HUDEP-2 (cell line): ENCODE data around the gene SLIT3.

Experiments
- DNase-seq, 76 experiments: peaks; one replicate each; lab custom pipeline; 2025; ENCODE audit not compliant: unreplicated experiment in 76 of 76; lab: John Stamatoyannopoulos, UW

SLIT3 gene

GRCh38 chr5:169050636-169051035 is 250.3 kb downstream of the SLIT3 start:
- DNase-seq = no peak

- no peak for DNase-seq
These were observed 250.8 kb downstream of the SLIT3 start for GRCh38 chr5:169050146-169050571.

GRCh38 chr5:169049712-169050111 is 251.2 kb downstream of the SLIT3 start:
- DNase-seq = no peak

DNA sequence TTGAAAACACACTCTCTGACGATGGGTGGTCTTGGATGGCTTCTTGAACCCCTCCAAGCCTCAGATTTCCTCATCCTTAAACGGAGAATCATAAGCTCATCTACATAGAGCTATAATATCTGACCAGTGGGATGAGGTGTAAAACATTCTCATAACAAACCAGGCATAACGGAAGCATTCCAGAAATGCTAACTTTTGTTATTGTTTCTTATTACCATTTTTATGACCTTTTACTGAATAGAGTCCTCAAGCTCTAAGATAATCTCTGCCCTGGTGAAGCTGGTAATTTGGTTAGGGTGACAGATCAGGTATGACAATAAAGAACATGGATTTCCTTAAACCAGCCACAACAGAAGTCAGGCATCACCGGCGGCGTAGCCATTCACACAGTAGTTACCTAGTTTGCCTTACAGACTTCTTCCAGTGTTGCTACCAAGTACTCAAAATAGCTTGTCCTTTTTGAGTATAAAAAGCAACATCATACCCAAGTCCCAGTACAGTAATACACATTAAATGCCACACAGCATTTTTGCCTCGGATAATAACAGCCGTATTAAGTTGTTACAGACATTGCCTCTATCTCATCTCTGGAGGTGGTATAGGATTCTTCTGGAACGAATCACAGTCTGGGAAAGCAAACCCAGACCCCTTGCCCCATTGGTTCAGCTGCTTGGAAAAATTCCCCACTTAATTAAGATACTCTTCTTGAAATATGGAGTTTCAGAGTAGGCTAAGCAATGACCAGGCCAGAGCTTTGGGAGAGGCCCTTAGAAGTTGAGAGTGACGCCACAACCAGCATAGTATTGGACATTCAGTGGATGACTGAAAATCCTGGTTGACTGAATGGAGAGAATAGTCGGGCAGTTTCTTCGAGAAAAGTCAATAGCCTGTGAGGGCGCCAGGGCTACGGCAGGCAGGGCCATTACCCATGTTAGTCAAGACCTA is 252.5 kb downstream of the SLIT3 start:
- DNase-seq = no peak

DNA sequence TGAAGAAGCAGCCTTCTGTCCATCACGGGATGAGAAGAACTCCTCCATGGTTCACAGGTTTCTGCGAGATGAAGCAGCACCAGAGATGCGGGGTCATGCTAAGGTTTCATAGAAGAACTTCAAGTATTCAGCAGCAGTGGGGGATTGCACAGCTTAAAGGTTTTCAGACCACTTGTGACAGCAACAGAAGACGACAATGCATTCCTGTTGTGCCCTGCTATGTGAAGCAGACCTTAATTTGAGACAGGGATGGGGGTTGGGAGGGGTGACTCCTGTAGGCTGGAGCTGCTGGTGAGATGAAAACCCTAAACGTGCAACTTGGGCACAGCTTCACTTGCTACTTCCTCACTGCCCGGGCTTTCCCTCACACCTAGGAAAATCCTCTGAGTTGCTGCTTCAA is 256.0 kb downstream of the SLIT3 start:
- DNase-seq = peak in 1 of 76 experiments; percentile 1

- no peak for DNase-seq
These were observed 259.8 kb downstream of the SLIT3 start for GRCh38 chr5:169041180-169041579.

- DNase-seq = no peak
These were observed 261.3 kb downstream of the SLIT3 start for GRCh38 chr5:169039592-169039991.

- DNase-seq = no peak
These were observed 263.5 kb downstream of the SLIT3 start for GRCh38 chr5:169037466-169037865.

DNA sequence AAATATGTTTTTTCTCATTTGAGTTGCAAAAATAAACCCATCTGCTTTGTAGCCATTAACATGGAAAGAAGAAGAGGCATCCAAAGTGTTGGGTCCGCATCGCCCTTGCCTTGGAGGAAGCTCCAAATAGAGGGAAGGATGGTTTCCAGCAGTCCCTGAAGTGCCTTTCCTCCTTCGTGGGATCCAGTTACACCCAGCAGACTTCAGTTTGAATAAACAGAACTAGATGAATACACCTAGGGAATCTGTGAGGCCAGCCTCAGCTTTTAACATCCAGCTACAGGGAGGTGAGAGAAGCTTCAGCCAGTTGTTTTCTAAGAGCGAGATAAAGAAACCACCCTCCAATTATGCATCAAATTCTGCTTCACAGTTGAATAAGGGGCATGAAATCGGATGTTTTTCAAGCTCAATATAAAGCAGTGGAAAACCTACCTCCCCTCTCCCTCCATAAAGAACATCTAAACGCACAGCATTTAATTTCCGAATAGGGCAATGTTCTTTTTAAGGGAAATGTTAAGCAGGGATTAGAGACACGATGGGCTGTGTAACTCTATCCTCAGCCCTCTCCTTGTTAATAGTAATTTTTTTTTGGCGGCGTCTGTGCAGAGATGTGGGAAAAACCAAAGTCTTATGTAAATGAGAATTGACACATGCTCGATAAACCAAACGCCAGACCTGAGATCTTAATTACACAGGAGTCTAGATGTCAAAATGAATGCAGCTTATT is 264.7 kb downstream of the SLIT3 start:
- no peak for DNase-seq

DNA sequence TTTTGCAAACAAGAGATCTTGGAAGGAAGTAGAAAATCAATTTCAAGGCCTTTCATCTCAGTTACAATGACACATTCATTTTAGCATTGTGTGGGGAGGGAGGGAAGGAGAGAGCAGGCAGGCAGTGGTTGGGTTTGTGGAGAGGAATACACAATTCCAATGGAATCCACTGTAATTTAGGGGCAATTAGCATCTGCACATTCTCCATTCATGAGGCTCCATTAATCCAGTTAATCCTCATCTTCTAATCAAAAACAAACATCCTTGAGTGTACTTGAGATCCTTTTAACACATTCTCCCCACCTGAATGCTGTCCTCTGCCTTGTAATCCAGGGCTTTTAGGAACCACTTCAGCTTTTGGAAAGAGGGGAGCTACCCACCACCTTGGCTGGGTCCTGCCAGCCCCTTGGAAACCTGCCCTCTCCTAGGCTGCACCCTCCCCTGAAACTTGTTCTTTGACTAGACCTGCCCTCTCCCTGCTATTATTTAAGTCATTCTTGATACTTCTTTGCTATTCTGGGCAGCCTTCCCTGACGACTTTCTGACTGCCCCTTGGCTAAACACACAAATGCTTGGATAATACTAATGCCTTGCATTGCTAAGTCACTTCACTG is 271.2 kb downstream of the SLIT3 start:
- no peak for DNase-seq

- no peak for DNase-seq
These were observed 271.9 kb downstream of the SLIT3 start for GRCh38 chr5:169029037-169029436.

DNA sequence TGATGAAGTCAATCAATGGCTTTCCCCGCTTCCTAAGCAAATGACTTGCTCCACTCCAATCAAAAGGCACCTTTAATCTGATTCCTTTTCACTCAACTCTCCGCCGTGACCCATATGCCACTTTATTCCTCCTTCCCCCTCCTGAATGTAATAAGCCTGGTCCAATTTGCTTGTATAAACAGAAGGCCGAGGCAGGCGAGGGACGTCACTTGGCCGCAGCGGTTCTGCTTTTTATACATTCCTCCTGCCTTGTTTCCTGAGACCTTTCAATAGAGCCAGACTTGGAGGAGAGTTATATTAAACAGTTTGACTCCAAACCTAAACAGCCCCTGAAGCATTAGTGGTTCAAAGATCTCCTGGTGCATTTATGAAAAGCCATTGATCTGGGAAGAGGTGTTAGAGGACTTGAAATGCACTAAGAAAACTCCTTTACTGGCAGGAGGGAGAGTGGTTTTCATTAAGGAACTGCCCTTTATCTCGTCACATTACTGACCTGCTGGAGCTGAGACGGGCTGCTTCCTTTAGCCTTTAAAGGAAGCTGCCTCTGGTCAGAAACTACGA is 273.4 kb downstream of the SLIT3 start:
- no peak for DNase-seq

DNA sequence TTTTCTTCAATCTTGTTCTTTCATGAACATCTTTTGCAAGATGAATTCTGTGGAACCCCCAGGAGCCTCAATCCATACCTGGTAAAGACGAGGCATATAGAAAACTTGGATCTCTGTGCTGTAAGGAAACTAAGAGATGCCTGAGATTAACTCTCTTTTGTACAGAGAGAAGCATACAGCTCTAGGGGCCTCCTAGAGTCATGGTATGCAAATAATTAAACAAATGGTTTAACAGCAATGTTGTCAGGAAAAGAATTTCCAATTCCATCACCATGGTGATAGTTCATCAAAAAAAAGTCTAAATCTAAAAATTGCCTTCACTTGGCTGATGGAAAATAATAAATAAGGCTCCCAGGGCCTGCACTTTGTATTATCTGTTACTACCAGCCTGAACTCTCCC is 275.4 kb downstream of the SLIT3 start:
- DNase-seq = no peak

DNA sequence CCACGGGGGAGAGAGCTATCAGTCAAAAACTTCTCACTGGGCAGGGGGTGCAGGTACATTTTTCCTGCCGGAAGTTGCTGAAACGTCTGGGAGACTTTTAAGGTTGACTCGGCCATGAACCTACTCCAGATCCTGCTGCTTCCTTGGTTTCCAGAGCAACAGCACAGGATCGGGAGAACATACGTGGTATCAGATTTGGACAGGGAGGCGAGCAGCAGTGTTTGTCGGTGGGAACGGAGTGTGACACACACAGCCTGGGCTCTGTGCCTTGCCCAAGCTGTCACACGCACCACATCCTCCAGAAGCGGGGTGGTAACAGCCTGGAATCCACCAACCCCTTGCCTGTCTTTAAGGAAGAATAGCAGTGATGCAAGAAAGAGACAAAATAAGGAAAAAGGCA is 276.5 kb downstream of the SLIT3 start:
- DNase-seq = no peak

DNA sequence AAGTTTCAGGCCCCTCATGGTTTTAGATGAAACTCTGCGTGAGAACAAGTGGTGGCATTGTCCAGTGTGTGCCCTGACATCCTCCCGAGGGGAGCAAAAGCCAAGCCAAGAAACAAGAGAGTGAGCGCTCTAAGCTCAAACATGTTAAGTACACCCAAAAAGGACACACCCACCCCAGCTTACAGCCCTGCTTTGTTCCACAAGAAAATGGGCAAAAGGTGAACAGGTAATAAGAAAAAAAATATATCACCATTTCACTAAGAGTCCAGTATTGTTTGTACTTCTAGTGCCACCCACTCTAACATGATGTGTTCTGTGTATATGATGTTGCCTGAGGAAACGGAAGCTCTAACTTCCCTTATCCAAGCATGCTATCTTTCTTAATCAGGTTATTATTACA is 278.2 kb downstream of the SLIT3 start:
- no peak for DNase-seq

DNA sequence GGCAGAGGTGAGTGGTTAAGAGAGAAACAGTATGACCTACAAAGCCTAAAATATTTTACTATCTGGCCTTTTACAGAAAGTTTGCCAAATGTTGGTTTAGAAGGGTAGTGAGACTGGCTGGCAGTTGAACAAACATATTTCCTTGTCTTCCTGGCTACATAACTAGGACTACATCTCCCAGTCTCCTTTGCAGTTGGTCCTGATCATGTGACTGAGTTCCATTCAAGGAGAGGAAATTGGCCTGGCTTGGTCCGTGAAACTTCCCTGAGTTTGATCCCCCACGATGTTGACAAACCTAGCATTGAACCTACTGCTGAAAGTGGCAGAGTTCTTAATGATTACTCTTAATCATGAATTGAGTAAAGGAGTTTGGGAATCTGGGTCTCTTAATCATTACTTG is 280.8 kb downstream of the SLIT3 start:
- no peak for DNase-seq

DNA sequence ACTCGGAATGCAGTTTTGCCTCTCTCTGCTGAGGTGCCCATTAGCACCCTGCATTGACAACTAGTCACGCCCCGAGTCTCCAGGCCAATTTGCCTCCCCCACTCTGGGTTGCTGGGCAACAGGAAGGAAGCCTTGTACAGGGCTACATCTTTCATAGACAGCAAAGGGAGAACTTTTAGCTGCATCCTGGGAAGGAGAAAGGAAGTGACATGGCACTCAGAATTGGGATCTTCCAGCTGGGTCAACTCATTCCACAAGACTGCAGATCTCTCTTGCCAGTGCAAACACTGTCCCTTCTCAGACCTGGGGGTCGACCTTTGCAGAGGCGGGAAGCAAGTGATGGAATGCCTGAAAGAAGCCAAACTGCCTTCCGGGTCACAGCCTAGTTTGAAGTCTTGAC is 282.0 kb downstream of the SLIT3 start:
- DNase-seq = no peak

DNA sequence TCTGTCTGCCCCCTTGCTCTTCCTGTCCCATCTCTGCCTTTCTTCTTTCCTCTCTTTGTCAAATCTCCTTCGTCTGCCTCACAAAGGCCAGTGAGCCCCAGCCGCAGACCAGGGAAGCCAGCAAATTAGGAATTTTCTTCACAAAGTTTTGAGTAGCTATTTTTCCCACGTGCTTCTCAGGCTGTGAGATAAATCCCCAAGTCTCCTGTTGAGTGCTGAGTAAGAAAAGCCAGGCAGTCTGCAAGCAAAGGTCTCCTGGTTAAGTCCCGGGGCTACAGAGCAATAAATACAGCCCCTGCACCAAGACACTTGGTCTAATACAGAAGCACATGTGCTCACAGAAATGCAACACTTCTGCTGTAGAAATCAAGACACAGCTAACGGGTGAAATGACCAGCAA is 284.9 kb downstream of the SLIT3 start:
- no peak for DNase-seq

DNA sequence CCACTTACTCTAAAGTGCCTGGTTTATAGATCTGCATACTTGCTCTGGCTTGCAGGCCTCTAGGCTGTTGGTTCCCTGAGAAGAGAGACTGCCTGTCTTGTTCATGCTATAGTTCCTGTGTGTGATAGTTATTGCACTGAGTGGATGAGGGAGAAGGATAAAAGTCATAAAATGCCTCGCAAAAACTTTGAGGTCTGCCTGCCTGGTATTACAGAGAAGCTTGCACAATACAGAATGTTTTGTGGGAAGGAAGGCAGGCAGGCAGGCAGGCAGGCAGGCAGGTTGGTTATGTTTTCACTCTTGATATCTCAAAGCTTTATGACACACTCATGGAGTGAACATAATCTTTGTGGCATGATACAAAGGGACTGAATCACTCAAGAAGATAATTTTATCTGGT is 287.1 kb downstream of the SLIT3 start:
- no peak for DNase-seq

DNA sequence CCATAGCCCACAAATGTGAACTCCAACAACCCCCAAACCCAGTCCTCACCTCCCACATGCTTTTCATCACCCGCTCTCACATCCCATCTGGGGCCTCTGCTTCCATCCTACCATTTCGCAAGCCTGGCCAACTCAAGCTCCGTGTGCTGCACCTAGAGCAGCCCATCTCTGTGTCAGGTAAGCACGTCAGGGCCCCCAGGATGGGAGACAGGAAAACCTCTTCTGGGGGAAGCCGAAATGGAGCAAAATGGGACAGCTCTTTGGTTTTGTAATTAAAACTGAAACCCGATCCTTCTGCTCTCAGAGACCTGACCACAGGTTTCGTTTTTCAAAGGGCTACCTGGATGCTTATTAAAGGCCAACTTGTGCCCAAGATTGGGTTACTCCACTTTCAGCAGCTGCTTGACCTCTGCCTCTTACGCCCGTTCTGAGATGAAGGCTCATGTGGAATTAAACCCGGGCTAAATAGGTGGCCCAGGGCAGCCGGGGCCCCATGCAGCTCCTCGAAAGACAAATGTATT is 287.7 kb downstream of the SLIT3 start:
- DNase-seq = no peak

- DNase-seq = no peak
These were observed 288.5 kb downstream of the SLIT3 start for GRCh38 chr5:169012450-169012849.
